ENCODE measurements around the gene RAB5IF.

Gene RAB5IF

GRCh38 chr20:36655004-36655403, 49.4 kb downstream of the RAB5IF start:
- DNase-seq (ENCODE audit: extremely low read depth, low read depth) = no peak
- no peak for TF ChIP-seq CTCF (IDR thresholded peaks at IDR 0.05; ENCODE audit: low read depth, low read length)

- TF ChIP-seq CTCF (IDR thresholded peaks at IDR 0.05; ENCODE audit: low read depth, low read length) = no peak
- DNase-seq (ENCODE audit: extremely low read depth, low read depth) = no peak
These were observed 51.2 kb downstream of the RAB5IF start for GRCh38 chr20:36656733-36657132.

GRCh38 chr20:36658300-36658699, 52.7 kb downstream of the RAB5IF start:
- TF ChIP-seq CTCF (IDR thresholded peaks at IDR 0.05; ENCODE audit: low read depth, low read length) = no peak
- no peak for DNase-seq (ENCODE audit: extremely low read depth, low read depth)
